Left colon (tissue), 2 donors: ENCODE results near the gene FAM135A. TPM values are rescaled to one million over a fixed set of nuclear protein-coding genes. Genes with fewer than 3 reads are reported as not detected.

Experiments used
- ATAC-seq: fragments of 200-7000 bp; cut with Tn5 transposase; one replicate; pipeline ENCODE4 v1.9.1; 2020; ENCODE audit warnings: mild to moderate bottlenecking, moderate library complexity
- DNase-seq, 2 donors: peaks; one replicate each; pipeline ENCODE4 v3.0.0-alpha.2; 2020
- intact Hi-C, 2 donors: fragments of 100-400 bp; cut with DNase I in 1 of 2; cut with micrococcal nuclease in 1 of 2; formaldehyde crosslinking; loops; one replicate each; pipeline versions ENCODE4 v1.11.2 to v1.14.0; 2022; cut with DNase I, micrococcal nuclease
- total RNA-seq, 2 donors: library from RNA; stranded (reverse); fragmentation: NEBNext Ultra II Directional; extraction: Animal tissue kit (Norgen Biotek cat#: 25700); gene quantifications; one replicate each; pipeline ENCODE4 v1.2.1, GENCODE V29; 2021
- donor health status: DM: no; HTN: no; CAD: no.
- donor health status: DM: yes; HTN: yes; CAD: no.

FAM135A gene
- total RNA-seq, 2 donors from 2014 or later = 54.4 to 68.4 TPM

GRCh38 chr6:70391492-70391891 is 21.8 kb upstream of the FAM135A start:
- no peak for DNase-seq
- ATAC-seq = peak; percentile 67
- intact Hi-C loops = no loop called here

GRCh38 chr6:70394518-70395300 is 18.6 kb upstream of the FAM135A start:
- ATAC-seq (no peak), DNase-seq (peak in 1 of 2 donors; percentile 55)
- intact Hi-C loops = no loop called here

DNA sequence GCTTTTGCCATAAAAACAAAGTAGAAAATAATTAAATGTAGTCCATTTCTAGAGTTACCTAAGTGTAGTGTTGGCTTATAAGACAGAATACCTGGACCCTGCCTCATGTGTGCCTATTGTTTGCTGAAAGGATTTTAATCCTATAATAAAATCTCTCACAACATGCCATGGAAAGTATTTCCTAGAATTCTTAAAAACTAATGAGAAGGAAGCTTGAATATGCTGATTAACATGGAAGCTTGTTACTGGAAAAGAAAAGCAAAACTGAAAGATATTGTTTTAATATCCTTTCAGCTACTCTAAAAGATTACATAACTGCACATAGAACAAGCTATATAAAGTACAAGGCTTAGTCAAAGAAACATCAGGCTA is 18.0 kb upstream of the FAM135A start:
- DNase-seq = no peak
- no peak for ATAC-seq
- intact Hi-C loops = no loop called here

GRCh38 chr6:70396163-70396562 is 17.1 kb upstream of the FAM135A start:
- intact Hi-C loops = no loop called here
- ATAC-seq (peak; percentile 14), DNase-seq (no peak)

- DNase-seq = no peak
- intact Hi-C loops = no loop called here
- ATAC-seq = no peak
Measured at GRCh38 chr6:70396796-70397729, 16.2 kb upstream of the FAM135A start.

GRCh38 chr6:70398783-70399728 is 14.3 kb upstream of the FAM135A start:
- DNase-seq = peak; percentile 60 to 68
- intact Hi-C loops = no loop called here
- ATAC-seq = peak; percentile 89

DNA sequence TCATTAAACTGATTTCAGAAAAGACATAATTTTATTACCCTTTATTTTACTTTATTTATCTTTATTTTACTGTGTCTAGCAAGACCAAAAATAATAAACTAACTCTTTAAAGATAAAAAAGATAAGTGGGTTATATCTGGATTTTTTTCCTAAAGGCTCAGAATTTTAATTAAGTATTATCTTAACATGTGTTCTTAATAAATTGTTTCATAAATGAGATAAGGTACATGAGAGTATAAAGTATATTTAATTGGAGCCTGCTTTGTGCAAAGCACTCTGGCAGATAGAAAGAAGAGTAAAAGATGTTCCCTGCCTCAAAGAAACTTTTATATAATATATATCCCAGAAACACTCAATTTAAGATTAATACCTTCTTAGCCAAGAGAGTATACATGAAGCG is 8.7 kb upstream of the FAM135A start:
- DNase-seq (no peak), ATAC-seq (no peak)
- intact Hi-C loops = no loop called here

GRCh38 chr6:70409216-70409615 is 4.1 kb upstream of the FAM135A start:
- no peak for ATAC-seq
- no peak for DNase-seq
- intact Hi-C loops = no loop called here

DNA sequence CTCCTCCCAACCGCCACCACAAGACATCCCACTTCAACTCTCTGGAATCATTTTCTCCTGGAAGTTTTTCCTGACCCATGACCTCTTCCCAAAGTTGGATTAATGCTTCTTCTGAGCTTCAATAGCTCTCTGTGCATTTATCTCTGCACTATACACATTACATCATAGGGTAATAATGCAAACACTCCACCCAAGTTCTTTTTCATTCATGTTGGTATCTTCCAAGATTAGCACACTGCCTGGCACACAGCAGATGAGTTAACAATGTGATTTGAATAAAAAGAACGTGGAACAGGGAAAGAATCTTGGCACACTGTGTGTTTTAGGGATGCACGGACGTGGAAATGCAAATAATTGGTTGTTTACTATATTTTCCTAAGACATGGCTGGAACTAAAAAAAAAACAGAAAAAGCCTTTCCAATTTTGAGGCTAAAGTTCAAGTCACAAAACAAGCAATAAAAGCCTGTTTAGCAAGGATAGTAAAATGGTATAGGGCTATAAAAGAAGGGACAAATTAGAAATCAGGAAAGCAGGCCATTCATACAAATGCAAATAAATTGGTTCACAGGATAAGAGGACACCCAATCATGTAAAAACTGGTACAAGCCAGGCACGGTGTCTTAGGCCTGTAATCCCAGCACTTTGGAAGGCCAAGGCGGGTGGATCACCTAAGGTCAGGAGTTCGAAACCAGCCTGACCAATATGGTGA is 1.6 kb upstream of the FAM135A start:
- intact Hi-C loops = loop anchor here in 1 of 2 donors (5.0 kb wide), 1 partner anchor 256 kb away; the partner anchor contains the start of gene SMAP1
- DNase-seq (peak; percentile 30 to 63), ATAC-seq (peak; percentile 64)

GRCh38 chr6:70412252-70413113 is 825 bp upstream of the FAM135A start:
- ATAC-seq (peak; percentile 21), DNase-seq (peak in 1 of 2 donors; percentile 37)
- intact Hi-C loops = loop anchor here in 1 of 2 donors (5.0 kb wide), 1 partner anchor 255 kb away; the partner anchor contains the start of gene SMAP1

GRCh38 chr6:70413992-70414494 is 735 bp downstream of the FAM135A start:
- ATAC-seq = no peak
- intact Hi-C loops = loop anchor here in 1 of 2 donors (5.0 kb wide), 1 partner anchor 253 kb away; the partner anchor contains the start of gene SMAP1

GRCh38 chr6:70414813-70415212 is 1.5 kb downstream of the FAM135A start:
- intact Hi-C loops = loop anchor here in 1 of 2 donors (5.0 kb wide), 1 partner anchor 252 kb away; the partner anchor contains the start of gene SMAP1
- no peak for DNase-seq

More at GRCh38 chr6:70413992-70414494, 735 bp downstream of the FAM135A start:
- DNase-seq = no peak

DNA sequence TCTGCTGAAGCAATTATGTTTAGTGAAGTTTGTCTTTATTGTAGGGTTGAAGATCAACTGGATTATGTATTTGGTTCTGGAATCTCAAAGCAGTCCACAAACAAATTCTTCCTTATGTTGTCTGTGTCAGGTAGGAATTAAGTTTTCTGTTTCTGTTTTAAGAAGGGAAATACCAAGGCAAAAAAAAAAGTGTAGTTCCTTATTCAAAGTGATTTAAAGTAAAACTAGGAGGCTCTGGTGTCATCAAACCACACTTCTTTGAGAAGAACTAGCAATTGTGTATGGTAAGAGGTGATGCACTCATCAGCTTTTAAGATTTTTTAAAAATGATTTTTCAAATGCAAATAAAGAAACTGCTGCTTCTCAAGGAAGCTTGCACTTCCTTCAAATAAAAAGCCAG is 1.9 kb downstream of the FAM135A start:
- DNase-seq (no peak), ATAC-seq (no peak)
- intact Hi-C loops = no loop called here

More at GRCh38 chr6:70414813-70415212, 1.5 kb downstream of the FAM135A start:
- no peak for ATAC-seq

DNA sequence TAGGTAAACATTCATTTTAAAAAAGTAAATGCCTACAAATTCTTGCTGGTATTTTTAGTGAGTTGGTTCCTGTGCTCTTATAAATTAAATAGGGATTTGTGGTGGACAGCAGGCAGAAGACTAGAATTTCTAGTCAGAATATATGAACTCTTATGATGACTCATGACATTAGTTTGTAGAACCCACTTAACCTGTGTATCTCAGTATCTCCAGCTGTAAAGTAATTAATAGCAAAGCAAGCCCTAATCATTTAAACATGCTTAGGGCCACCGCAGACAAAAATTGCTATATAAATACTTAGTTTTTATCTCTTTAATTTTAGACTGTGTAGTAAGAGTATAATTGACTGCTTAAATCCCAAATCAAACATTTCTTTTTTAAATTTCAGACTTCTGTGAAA is 2.4 kb downstream of the FAM135A start:
- ATAC-seq (no peak), DNase-seq (no peak)
- intact Hi-C loops = no loop called here

DNA sequence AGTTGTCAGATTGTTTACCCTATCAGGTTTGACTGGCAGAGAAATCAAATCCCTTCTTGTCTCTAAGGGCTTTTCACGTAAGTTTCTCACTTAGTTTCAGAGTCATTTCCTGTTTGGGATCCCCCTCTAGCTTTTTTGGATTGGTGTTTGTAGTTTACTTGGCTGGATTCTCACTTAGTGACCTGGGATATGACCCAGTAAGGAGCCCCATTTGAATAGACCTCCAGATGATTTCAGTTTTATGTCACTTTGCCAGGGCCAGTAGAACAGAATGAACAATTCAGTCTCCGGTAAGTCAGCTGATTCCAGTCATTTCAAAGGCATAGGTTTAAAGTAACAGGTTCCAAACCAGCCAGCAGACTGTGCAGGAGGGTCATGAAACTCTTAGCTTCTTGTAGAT is 8.2 kb downstream of the FAM135A start:
- no peak for DNase-seq
- intact Hi-C loops = no loop called here
- no peak for ATAC-seq

- ATAC-seq = no peak
- DNase-seq = no peak
- intact Hi-C loops = no loop called here
Measured at GRCh38 chr6:70423189-70424134, 10.2 kb downstream of the FAM135A start.
